Nephron progenitor cell (in vitro differentiated cells): ENCODE measurements around the gene ERC2.

ENCODE experiments used
- DNase-seq: peaks from one replicate; pipeline ENCODE4 v3.0.0; 2021
- H3K27ac Mint-ChIP-seq: 2 replicates; pipeline ENCODE4 v1.8.0; 2021; ENCODE audit warnings: mild to moderate bottlenecking, moderate library complexity, mixed read lengths
- H3K27me3 Mint-ChIP-seq: 2 replicates; pipeline ENCODE4 v1.8.0; 2021; ENCODE audit warnings: mild to moderate bottlenecking, low read depth, mixed read lengths; ENCODE audit not compliant: poor library complexity
- H3K36me3 Mint-ChIP-seq: 2 replicates; pipeline ENCODE4 v1.8.0; 2021; ENCODE audit warnings: low read depth, mixed read lengths
- H3K4me1 Mint-ChIP-seq: 2 replicates; pipeline ENCODE4 v1.8.0; 2021; ENCODE audit warnings: mixed read lengths
- H3K4me3 Mint-ChIP-seq: 2 replicates; pipeline ENCODE4 v1.8.0; 2021; ENCODE audit warnings: mild to moderate bottlenecking, moderate library complexity, mixed read lengths
- H3K9me3 Mint-ChIP-seq: 2 replicates; pipeline ENCODE4 v1.8.0; 2021; ENCODE audit warnings: mild to moderate bottlenecking, moderate library complexity, mixed read lengths
- TF ChIP-seq, protein P1 (sequence below): fragments of 200-600 bp; sonication (generic); IDR thresholded peaks from 2 replicates; pipeline ENCODE4 v1.5.0; 2021; ENCODE audit warnings: antibody characterized with exemption

Gene ERC2

DNA sequence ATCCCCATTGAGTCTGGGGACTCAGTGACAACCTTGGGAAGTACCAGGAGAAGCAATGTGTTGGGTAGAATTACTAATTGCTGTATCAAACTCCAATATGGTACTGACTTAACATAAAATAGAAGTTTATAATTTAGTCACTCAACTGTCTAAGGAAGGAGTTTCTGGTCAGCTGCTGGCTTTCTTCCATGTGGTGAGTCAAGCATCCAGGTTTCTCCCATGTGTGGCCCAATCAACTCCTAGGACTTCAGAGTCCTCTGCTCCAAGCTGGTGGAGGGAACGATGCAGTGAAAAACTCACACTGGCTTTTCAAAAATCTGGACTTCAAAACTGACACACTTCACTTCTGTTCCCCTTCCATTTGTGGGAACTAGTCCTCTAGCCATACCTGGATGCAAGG lies 1006.4 kb downstream of the ERC2 start:
- peaks cover 32% of the 10 kb centered on the region for H3K36me3 Mint-ChIP-seq
- no peak overlapping the region for H3K27ac Mint-ChIP-seq
- H3K9me3 Mint-ChIP-seq, result peaks cover 4% of the 10 kb centered on the region
- peaks cover 11% of the 10 kb centered on the region for H3K27me3 Mint-ChIP-seq
- DNase-seq, result no peak
- no peak overlapping the region for H3K4me3 Mint-ChIP-seq
- peaks cover 20% of the 10 kb centered on the region for H3K4me1 Mint-ChIP-seq
- TF ChIP-seq, protein P1, sequence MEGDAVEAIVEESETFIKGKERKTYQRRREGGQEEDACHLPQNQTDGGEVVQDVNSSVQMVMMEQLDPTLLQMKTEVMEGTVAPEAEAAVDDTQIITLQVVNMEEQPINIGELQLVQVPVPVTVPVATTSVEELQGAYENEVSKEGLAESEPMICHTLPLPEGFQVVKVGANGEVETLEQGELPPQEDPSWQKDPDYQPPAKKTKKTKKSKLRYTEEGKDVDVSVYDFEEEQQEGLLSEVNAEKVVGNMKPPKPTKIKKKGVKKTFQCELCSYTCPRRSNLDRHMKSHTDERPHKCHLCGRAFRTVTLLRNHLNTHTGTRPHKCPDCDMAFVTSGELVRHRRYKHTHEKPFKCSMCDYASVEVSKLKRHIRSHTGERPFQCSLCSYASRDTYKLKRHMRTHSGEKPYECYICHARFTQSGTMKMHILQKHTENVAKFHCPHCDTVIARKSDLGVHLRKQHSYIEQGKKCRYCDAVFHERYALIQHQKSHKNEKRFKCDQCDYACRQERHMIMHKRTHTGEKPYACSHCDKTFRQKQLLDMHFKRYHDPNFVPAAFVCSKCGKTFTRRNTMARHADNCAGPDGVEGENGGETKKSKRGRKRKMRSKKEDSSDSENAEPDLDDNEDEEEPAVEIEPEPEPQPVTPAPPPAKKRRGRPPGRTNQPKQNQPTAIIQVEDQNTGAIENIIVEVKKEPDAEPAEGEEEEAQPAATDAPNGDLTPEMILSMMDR, result no peak

DNA sequence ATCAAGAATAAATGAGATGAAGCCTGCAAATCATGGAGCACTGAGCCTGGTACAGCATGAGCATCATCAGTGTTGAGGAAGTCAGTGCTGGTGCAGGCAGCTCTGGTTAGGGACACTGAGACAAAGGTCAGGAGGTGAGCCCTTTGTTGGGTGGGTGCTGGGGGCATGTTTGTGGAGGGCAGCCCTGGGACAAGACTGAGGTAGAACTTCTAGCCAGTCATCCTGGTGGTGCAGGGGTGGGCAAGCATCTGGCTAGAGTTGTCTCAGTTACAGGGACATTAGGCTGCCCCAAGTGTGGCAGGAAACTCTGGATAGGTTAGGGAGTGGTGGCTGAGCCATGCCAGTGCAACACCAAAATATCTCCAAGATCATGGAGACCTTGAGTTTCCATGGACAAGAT lies 1008.4 kb downstream of the ERC2 start:
- TF ChIP-seq, protein P1, result no peak
- H3K4me3 Mint-ChIP-seq, result no peak overlapping the region
- no peak for DNase-seq
- H3K27me3 Mint-ChIP-seq, result peaks cover 11% of the 10 kb centered on the region
- H3K36me3 Mint-ChIP-seq, result peaks cover 20% of the 10 kb centered on the region
- H3K4me1 Mint-ChIP-seq, result peaks cover 26% of the 10 kb centered on the region
- no peak overlapping the region for H3K27ac Mint-ChIP-seq
- H3K9me3 Mint-ChIP-seq, result peaks cover 4% of the 10 kb centered on the region
